Neural progenitor cell (in vitro differentiated cells): ENCODE measurements around the gene ELP5. TPM values are rescaled to one million over a fixed set of nuclear protein-coding genes. Genes with fewer than 3 reads are reported as not detected.
A peak's percentile ranks its signal among the peaks of the same experiment; 100 is the strongest.

Experiments
- DNase-seq: peaks from one replicate; pipeline ENCODE4 v3.0.0-alpha.2; 2016; ENCODE audit warnings: low spot score
- H2AFZ ChIP-seq: fragments of 200-600 bp; sonication (generic); replicated peaks from 2 replicates; pipeline ENCODE4 v1.6.1; 2016; ENCODE audit warnings: antibody characterized with exemption
- H3F3A ChIP-seq: fragments of 200-600 bp; sonication (generic); 2 replicates; pipeline ENCODE4 v1.6.1; 2016; ENCODE audit warnings: antibody characterized with exemption, low read depth
- H3K27ac ChIP-seq: fragments of 200-600 bp; sonication (generic); 2 replicates; pipeline ENCODE4 v1.5.1; 2016; ENCODE audit warnings: mild to moderate bottlenecking
- H3K27me3 ChIP-seq: fragments of 200-600 bp; sonication (generic); 2 replicates; pipeline ENCODE4 v1.6.1; 2016; ENCODE audit warnings: mild to moderate bottlenecking, moderate library complexity
- H3K36me3 ChIP-seq: fragments of 200-600 bp; sonication (generic); 2 replicates; pipeline ENCODE4 v1.5.1; 2016
- H3K4me1 ChIP-seq: fragments of 200-600 bp; sonication (generic); 2 replicates; pipeline ENCODE4 v1.6.1; 2016; ENCODE audit warnings: mixed run types
- H3K4me2 ChIP-seq: fragments of 200-600 bp; sonication (generic); 2 replicates; pipeline ENCODE4 v1.6.1; 2016
- H3K4me3 ChIP-seq: fragments of 200-600 bp; sonication (generic); 2 replicates; pipeline ENCODE4 v1.5.1; 2016
- H3K79me2 ChIP-seq: fragments of 200-600 bp; sonication (generic); 2 replicates; pipeline ENCODE4 v1.6.1; 2016; ENCODE audit warnings: low read depth
- H3K9ac ChIP-seq: fragments of 200-600 bp; sonication (generic); 2 replicates; pipeline ENCODE4 v1.6.1; 2016
- H3K9me3 ChIP-seq: fragments of 200-600 bp; sonication (generic); 2 replicates; pipeline ENCODE4 v1.5.1; 2016; ENCODE audit warnings: low read depth
- H4K20me1 ChIP-seq: fragments of 200-600 bp; sonication (generic); 2 replicates; pipeline ENCODE4 v1.6.1; 2016; ENCODE audit warnings: low read depth
- H3K27ac Mint-ChIP-seq: 3 replicates; pipeline ENCODE4 v1.8.0; 2021; ENCODE audit warnings: mixed read lengths
- H3K27me3 Mint-ChIP-seq: 2 replicates; pipeline ENCODE4 v1.8.0; 2022; ENCODE audit warnings: low read depth, mild to moderate bottlenecking, inconsistent platforms, moderate library complexity, mixed read lengths; ENCODE audit not compliant: insufficient read depth
- H3K36me3 Mint-ChIP-seq: 3 replicates; pipeline ENCODE4 v1.8.0; 2021; ENCODE audit warnings: mixed read lengths
- H3K4me1 Mint-ChIP-seq: 3 replicates; pipeline ENCODE4 v1.8.0; 2021; ENCODE audit warnings: mixed read lengths
- H3K4me3 Mint-ChIP-seq: 3 replicates; pipeline ENCODE4 v1.8.0; 2021; ENCODE audit warnings: mild to moderate bottlenecking, moderate library complexity, mixed read lengths
- H3K9me3 Mint-ChIP-seq: 3 replicates; pipeline ENCODE4 v1.8.0; 2020; ENCODE audit warnings: mixed read lengths
- EZH2 ChIP-seq: fragments of 200-600 bp; sonication (generic); IDR thresholded peaks from 2 replicates; pipeline ENCODE4 v1.6.1; 2017; ENCODE audit warnings: antibody characterized with exemption, mild to moderate bottlenecking, moderate library complexity
- EZH2phosphoT487 ChIP-seq: fragments of 200-600 bp; sonication (generic); IDR thresholded peaks from 2 replicates; pipeline ENCODE4 v1.6.1; 2017; ENCODE audit warnings: antibody characterized with exemption
- total RNA-seq: library from RNA; depleted of rRNA; stranded (reverse); fragments of >200 nt; gene quantifications from 2 replicates; pipeline ENCODE4 v1.2.3, GENCODE V29; 2015; ENCODE audit warnings: low replicate concordance
- TF ChIP-seq, protein P1 (sequence below): fragments of 200-600 bp; sonication (generic); IDR thresholded peaks from 2 replicates; pipeline ENCODE4 v1.5.1; 2017; ENCODE audit warnings: antibody characterized with exemption, mild to moderate bottlenecking

The ELP5 gene
- total RNA-seq, 1 donor from 2014 or later: 17.5 TPM

GRCh38 chr17:7215652-7216180 lies 36.3 kb upstream of the ELP5 start:
- H3K4me3 Mint-ChIP-seq: peak overlapping the region; percentile 83
- peak; percentile 41 for DNase-seq
- Histone ChIP-seq H3K27ac (peak overlapping the region; percentile 54), H3K27me3 (no peaks in the 10 kb centered on the region), H3K4me2 (peak overlapping the region; percentile 85), H3K9me3 (no peaks in the 10 kb centered on the region), H3K9ac (no peak overlapping the region), H3F3A (peaks cover 73% of the 10 kb centered on the region), H4K20me1 (peaks cover 13% of the 10 kb centered on the region), H3K4me1 (peaks cover 56% of the 10 kb centered on the region), H3K79me2 (peaks cover 50% of the 10 kb centered on the region), H3K36me3 (no peaks in the 10 kb centered on the region), H3K4me3 (peak overlapping the region; percentile 59), H2AFZ (no peak overlapping the region)
- H3K4me1 Mint-ChIP-seq: peaks cover 68% of the 10 kb centered on the region
- H3K27ac Mint-ChIP-seq: peak overlapping the region; percentile 97
- no peak for TF ChIP-seq EZH2phosphoT487
- TF ChIP-seq, protein P1, sequence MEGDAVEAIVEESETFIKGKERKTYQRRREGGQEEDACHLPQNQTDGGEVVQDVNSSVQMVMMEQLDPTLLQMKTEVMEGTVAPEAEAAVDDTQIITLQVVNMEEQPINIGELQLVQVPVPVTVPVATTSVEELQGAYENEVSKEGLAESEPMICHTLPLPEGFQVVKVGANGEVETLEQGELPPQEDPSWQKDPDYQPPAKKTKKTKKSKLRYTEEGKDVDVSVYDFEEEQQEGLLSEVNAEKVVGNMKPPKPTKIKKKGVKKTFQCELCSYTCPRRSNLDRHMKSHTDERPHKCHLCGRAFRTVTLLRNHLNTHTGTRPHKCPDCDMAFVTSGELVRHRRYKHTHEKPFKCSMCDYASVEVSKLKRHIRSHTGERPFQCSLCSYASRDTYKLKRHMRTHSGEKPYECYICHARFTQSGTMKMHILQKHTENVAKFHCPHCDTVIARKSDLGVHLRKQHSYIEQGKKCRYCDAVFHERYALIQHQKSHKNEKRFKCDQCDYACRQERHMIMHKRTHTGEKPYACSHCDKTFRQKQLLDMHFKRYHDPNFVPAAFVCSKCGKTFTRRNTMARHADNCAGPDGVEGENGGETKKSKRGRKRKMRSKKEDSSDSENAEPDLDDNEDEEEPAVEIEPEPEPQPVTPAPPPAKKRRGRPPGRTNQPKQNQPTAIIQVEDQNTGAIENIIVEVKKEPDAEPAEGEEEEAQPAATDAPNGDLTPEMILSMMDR: no peak
- TF ChIP-seq EZH2: no peak
- peaks cover 4% of the 10 kb centered on the region for H3K36me3 Mint-ChIP-seq
- H3K27me3 Mint-ChIP-seq: peaks cover 23% of the 10 kb centered on the region
- H3K9me3 Mint-ChIP-seq: no peaks in the 10 kb centered on the region

DNA sequence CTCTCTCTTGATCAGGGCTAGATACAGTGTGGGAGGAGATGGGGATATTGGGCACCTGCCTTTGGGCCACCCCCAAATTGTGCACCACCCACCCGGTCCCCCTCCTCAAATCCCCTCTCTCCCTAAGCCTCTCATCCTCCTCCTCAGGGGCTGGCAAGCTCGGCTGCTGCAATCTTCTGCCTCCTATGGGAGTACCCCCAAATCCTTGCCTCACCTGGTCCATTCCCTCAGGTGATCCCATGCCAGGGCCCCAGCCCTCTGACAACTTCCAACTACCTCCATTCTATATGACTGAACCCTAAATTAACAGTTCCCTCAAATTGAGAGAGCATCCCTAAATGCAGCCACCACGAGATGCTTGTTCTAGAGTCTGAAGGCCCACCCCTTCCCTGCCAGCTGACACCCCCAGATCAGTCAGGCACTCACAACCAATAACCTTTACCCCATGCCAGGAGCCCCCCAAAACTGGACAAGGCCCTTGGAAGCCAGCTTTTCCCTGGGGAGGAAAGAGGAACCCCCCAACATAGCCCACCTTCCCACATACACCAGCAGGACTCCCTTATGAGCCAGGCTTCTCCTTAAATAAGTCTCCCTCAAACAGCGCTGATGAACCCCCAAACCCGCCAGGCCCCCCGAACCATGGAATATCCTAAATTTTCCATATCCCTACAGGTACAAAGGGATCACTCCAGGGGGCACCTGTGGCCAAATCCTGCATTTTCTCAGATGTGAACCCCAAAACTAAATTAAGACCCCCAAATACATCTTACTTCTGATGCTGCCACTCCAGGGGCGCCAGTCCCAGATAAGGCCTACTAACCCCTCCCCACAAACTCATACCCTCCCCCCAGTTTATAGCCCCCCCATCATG lies 35.5 kb upstream of the ELP5 start:
- Histone ChIP-seq H3K4me2 (peak overlapping the region; percentile 85), H3K27me3 (no peaks in the 10 kb centered on the region), H3K36me3 (no peaks in the 10 kb centered on the region), H2AFZ (no peak overlapping the region), H3K79me2 (peaks cover 43% of the 10 kb centered on the region), H3K4me1 (peaks cover 53% of the 10 kb centered on the region), H3K4me3 (peak overlapping the region; percentile 59), H3K9ac (peak overlapping the region; percentile 51), H3K9me3 (no peaks in the 10 kb centered on the region), H4K20me1 (peaks cover 21% of the 10 kb centered on the region), H3K27ac (no peak overlapping the region), H3F3A (peaks cover 75% of the 10 kb centered on the region)
- Mint-ChIP-seq H3K4me3 (peak overlapping the region; percentile 83), H3K4me1 (peaks cover 69% of the 10 kb centered on the region), H3K36me3 (peaks cover 10% of the 10 kb centered on the region), H3K9me3 (no peaks in the 10 kb centered on the region), H3K27ac (peak overlapping the region; percentile 0), H3K27me3 (peaks cover 23% of the 10 kb centered on the region)
- DNase-seq: no peak
- TF ChIP-seq EZH2 (no peak), EZH2phosphoT487 (no peak)
- TF ChIP-seq, protein P1: no peak

GRCh38 chr17:7217113-7217987 lies 34.7 kb upstream of the ELP5 start:
- Histone ChIP-seq H3K4me3 (peak overlapping the region; percentile 59), H3K9ac (peak overlapping the region; percentile 51), H3K36me3 (no peaks in the 10 kb centered on the region), H3F3A (peaks cover 79% of the 10 kb centered on the region), H3K27me3 (no peaks in the 10 kb centered on the region), H3K4me1 (peaks cover 46% of the 10 kb centered on the region), H3K79me2 (peaks cover 35% of the 10 kb centered on the region), H4K20me1 (peaks cover 30% of the 10 kb centered on the region), H3K4me2 (peak overlapping the region; percentile 85), H3K27ac (no peak overlapping the region), H2AFZ (peak overlapping the region; percentile 53), H3K9me3 (no peaks in the 10 kb centered on the region)
- peaks cover 23% of the 10 kb centered on the region for H3K27me3 Mint-ChIP-seq
- TF ChIP-seq EZH2 (no peak), EZH2phosphoT487 (no peak)
- TF ChIP-seq, protein P1: no peak
- peak overlapping the region; percentile 99 for H3K27ac Mint-ChIP-seq
- H3K4me1 Mint-ChIP-seq: peaks cover 64% of the 10 kb centered on the region
- peak overlapping the region; percentile 92 for H3K4me3 Mint-ChIP-seq
- peak; percentile 81 for DNase-seq
- no peaks in the 10 kb centered on the region for H3K9me3 Mint-ChIP-seq
- H3K36me3 Mint-ChIP-seq: peaks cover 12% of the 10 kb centered on the region
